HG03135 (cell line): ENCODE results near the gene DRD3.

Experiments used
- ATAC-seq: cut with Tn5 transposase; IDR thresholded peaks from one replicate; pipeline ENCODE4 v1.9.1; 2021; ENCODE audit warnings: mild to moderate bottlenecking, moderate library complexity; ENCODE audit not compliant: unreplicated experiment

The DRD3 gene

DNA sequence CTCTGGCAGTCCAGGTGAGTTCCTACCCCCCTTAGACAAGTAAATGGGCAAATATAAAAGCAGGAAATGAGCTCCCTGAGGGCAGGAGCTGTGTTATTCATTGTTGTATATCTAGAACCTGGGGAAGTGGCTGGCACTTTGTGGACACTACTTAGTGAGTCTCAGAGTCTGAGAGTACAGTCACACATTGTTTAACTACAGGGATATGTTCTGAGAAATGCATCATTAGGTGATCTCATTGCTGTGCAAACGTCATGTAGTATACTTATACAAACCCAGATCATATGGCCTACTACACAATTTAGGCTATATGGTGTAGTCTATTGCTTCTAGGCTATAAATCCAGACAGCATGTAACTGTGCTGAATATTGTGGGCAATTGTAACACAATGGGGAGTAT, 52.4 kb downstream of the DRD3 start:
- no peak for ATAC-seq

DNA sequence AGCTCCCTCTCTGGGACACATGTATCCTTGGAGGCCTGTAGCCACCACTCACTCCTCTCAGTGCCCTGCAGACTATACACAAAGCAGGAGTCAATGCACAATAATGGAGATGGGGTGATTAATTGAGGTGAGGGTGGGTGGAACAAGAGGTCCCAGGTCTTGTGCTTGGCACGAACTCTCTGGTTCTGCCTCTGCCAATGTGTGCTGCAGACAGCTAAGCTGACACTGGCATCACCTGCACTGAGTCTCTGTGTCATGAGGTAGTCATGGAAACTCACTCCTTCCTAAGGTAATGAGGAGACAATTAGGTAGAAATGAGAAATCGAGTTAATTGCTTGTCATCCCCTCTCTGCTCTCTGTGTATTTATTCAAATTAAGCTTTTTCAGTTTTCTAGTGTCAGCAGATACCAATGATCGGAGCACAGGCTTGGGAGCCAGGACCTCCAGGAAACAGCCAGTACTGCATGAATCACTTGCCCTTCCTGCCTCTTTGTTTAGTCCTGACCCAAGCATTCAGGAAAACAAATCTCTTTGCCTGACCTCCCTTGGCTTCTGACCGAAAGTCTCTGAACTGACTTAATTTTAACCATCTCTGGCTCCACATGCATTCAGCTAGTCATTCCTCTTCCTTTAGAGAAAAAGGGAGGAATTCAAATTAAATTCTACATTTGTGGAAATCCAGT, 56.7 kb downstream of the DRD3 start:
- ATAC-seq = no peak

DNA sequence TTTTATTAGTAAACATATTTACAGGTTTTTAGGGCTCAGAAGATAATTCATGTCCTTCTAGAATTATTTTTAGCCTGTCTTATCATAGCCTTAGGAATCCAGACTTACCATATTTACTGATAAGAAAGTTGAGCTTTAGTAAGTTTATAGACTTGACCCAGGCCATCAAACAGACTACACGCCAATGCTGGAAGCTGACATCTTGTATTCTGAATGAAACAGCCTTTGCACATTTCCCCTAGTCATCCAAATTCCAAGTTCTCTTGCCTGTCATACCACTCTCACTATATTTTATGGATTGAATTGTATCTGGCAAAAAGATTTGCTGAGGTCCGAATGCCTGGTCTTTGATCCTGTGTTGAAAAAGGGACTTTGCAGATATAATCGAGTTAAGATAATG, 58.6 kb downstream of the DRD3 start:
- no peak for ATAC-seq

DNA sequence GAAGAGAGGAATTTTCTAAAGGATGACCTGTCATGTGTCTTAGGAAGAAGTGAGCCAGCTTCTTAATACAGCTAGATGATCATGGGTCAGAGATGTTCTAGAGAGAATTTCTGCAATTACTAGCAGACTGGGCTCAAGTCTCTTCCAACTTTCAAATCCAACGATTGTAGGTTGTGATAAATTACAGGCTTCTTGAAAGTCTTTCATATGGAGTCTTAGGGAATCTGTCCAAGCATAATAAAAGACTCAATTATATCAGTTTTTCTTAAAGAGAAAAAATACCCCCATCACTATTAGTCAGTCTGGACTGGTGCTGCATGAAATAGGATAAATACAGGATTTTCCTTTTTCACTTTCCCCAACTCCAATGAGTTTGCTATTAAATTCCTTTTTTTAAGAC, 59.1 kb downstream of the DRD3 start:
- no peak for ATAC-seq

DNA sequence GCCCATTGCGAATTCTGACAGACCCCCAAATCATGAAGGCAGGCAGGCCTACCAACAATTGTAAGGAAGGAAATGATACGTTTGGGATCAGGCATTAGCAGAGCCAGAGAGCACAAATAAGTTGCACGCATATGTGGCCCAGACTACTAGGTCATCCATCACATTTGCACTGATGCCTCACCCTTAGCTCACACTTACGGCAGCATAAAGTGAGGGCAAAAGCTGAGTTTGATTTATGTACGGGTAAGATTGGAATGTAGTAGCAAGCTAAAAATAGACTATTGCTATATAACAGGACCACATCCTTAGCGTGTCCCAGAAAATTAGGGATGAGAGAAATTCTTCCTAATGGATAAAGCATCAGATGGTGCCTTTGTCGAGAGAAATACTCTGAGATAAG, 63.7 kb downstream of the DRD3 start:
- ATAC-seq = no peak

DNA sequence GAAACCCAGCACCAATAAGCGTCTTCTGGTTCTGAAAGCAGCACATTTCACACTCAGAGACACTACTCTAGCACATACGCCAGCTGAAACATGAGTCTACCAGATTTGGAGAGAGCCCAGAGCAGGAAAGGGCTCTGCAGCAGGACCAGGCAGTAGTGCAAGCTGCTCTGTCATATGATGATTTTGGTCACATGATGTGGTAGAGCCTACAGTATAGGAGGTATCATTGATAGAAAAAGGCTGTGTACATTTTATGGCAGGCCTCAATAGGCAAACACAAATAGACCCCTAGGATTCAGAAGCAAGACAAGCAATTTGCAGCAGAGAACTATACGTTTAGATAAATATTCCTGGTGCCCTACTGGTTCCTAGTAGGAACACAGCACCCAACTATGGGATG, 64.1 kb downstream of the DRD3 start:
- ATAC-seq = no peak

DNA sequence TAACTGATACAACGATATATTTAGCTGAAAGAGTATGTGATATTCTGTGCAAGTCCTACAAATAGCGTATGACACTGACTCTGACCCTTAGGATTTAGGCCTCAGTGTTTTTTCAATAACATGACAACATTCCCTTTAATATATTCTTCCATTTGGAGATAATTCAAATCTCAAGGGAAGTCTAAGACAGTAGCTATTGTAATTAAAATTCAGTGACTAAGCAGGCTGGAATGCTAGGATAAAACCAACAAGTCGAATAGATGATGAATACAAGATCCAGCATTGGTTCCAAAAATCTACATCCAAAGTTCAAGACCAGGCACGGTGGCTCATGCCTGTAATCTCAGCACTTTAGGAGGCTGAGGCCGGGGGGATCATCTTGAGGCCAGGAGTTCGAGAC, 66.2 kb downstream of the DRD3 start:
- no peak for ATAC-seq

DNA sequence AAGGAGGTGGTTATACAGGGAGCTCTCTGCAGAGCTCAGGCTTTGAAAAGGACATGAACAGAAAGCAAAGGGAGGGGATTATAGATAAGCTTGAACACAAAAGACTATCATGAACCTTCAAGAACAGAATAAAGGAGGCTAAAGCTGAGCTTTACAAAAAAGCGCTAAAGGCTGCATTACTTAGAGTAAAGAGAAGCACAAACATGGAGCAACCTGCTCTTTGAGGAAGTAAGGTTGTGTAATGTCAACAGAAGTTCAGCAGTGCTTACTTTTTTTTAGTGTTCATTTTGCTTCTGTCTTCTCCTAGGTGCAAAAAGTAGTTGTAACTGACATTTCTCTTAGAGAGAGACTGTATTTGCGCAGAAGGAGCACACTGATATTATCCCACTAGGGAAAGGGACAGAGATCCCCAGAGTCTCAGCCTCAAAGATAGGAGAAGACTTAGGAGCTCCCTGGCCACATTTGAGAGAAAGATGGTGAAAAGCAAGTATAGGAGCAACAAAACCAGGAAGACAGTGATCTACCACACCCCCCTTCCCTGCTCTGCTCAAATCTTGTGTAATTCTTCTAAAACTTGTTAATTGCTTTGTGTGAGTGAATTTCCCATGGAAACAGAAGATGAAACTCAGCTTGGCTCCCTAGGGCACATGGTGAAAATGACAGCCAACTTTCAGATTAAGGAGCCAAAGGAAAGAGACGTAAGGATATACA, 67.6 kb downstream of the DRD3 start:
- no peak for ATAC-seq

DNA sequence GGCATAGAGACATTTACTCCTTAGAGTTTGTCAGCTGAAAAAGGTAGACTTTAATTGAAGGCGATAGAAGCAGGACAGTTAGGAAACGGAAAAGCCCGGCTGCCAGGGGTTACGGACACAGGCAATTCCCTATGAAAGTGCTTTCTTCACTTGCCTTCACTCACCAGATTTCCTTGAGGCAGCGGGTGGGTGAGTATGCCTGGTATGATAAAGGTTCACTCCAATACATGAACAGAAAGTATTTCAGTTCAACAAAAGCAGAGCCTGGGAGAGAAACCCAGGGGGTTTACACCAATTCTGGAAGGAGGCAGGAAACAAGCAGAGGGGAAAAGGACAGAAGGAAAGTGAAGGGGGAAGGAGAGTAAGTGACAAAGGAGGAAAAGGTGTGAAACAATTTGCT, 68.4 kb downstream of the DRD3 start:
- ATAC-seq = no peak

DNA sequence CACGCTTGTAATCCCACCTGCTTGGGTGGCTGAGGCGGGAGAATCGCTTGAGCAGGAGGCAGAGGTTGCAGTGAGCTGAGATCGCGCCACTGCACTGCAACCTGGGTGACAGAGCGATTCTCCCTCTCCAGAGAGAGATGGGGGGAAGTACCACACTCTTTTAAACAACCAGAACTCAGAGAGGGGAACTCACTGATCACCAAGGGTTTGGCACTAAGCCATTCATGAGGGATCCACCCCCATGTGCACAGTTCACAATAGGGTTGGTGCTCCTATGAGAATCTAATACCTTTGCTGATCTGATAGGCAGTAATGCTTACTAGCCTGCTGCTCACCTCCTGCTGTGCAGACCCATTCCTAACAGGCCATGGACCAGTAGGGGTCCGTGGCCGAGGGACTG, 70.7 kb downstream of the DRD3 start:
- ATAC-seq = no peak

DNA sequence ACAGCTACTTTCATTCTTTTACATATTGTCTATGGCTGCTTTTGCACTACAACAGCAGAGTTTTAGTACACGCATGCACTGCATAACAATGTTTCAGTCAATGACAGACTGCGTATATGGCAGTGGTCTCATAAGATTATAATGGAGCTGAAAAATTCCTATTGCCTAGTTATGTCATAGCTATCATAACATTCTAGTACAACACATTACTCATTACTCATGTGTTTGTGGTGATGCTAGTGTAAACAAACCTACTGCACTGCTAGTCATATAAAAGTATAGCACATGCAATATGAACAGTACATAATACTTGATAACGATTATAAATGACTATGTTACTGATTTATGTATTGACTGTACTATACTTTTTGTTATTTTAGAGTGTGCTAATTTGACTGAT, 74.4 kb downstream of the DRD3 start:
- ATAC-seq = no peak

DNA sequence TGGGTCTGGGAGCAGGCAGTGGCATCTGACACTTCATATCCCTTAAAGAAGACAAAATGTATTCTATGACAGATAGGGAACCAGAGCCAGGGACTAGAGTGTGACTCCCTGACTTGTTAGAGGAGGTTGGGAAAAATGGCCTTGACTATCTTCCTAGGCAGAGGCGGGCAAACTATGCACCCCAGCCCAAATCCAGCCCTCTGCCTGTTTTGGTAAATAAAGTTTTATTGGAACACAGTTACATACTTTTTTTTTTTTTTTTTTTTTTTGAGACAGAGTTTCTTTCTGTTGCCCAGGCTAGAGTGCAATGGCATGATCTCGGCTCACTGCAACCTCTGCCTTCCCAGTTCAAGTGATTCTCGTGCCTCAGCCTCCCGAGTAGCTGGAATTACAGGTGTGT, 75.0 kb downstream of the DRD3 start:
- ATAC-seq = no peak

DNA sequence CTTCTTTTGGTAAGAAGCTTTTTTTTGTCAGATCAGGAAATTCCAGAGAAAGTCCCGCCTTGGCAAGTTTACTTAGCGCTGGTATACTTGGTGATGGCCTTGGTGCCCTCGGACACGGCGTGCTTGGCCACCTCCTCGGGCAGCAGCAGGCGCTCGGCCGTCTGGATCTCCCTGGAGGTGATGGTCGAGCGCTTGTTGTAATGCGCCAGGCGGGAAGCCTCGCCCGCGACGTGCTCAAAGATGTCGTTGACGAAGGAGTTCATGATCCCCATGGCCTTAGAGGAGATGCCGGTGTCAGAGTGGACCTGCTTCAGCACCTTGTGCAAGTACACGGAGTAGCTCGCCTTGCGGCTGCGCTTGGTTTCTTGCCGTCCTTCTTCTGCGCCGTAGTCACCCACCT, 75.7 kb downstream of the DRD3 start:
- no peak for ATAC-seq

DNA sequence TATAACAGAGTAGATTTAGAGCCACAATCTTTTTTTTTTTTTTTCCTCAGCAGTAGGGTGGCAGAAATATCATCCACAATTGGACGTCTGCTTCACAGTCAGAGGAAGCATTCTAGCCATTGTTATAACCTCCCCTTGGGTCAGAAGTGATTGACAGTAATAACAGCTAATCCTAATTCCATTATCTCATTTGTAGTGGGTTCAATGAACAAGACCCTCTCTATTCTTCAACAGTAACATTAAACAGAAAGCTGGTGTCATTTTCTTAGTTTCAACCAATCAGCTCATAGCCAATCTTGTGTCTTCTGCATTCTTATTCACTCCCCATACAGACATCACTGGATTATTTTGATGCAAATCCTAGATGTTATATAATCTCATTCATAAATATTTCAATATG, 77.8 kb downstream of the DRD3 start:
- ATAC-seq = no peak

DNA sequence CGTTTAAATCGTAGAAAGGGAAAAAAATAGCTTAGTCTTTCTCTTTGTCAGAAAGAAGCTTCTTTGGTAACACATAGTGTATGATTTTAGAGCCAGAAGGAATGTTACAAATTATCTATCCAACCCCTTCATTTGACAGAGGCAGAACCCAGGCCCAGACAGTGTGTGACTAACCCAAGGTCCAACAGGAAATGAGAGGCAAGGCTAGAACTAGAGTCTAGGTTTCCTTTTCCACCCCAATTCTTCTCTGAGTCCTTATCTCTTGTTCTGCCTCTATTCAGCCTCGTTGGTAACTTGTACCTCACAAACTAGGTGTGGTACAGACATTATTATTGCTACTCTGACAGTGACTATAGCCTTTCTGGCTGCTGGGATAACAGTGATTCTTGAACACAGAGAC, 83.1 kb downstream of the DRD3 start:
- no peak for ATAC-seq

DNA sequence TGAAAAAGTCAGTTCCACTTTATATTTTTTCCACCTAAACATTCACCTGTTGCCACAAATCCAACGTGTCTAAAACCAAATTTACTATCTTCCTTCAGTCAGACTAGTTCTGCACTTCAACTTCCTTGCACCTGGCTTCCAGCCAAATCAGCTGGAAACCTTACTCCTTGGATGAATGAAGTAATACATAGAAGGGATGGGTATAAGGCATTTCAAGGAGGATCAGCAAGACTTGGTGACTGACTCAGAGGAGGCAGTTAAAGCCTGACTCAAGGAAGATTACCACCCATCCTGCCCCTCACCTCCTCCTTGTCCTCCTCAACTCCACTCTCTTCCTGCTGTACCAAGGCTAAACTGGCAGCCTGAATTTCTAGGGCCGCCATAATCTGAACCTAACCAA, 85.3 kb downstream of the DRD3 start:
- ATAC-seq = no peak

DNA sequence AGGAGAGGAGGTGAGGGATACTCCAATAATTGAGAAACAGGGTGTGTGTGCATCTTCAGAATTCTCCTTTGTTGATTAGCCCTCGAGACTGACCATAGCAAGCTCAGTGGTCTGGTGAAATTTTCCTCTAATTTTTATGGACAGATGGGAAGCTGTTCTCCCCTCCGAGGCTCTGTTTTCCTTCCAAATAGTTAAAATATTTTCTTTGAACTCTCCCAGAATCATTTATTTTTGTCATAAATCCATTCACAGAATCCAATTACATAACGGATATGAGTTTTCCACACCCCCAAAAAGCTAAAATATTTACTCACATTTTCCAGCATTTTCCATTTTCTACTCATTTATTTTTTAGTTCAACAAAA, 85.9 kb downstream of the DRD3 start:
- no peak for ATAC-seq

DNA sequence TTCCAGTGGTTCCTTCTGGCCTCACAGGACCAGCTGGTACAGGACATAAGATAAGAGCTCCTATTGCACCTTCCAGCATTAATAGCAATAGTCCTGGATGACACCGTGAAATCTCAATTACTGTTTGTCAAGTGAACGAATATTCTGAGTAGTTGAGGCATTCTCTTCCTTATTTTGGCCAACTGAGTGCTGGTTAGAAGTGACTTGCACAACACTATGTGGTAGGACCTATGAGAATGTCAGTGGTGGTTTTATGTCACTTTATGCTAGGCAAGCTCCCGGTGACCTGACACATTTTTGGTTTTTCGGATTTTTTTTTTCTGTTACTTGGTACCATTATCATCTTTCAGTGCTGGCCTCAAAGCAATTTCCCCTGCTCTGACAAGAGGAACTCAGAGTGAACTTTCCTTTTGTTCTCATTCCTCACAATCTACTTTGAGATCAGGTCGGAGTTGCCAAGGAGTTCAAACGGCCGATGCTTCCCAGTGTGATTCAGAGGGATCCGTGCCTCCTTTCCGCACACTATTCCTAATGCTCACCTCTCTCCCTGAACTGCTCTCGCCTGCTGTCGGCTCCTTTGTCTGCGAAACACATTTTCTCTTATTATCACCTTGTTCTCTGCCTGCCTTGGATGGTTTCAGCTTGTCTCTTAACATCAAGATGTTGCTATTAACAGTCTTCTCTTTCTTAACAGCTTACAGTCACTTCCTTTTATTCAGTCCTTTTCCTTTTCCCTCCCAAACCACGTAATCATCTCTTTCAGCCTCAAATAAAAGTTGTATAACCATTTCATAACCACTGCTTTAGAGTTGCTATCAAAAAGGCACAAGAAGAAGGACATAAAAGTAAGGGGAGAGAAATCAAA, 86.5 kb downstream of the DRD3 start:
- ATAC-seq = no peak

DNA sequence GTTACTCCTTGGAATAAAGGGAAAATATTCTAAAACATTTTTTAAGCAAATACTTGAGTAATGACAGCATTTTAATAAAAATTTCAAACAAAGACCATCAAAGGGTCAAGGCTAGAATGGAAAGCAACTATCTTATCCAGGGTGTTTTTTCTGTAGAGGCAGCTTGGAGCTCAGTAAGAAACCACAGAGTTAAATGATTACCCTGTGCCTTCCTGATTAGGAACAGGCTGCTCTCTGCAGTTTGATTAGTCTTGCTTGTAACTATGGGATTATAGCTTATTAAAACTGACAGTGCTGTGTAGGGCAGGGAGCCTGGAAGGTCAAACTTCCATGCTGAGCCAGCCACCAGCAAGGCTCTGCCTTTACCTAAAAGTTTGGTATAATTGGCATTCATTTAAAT, 89.2 kb downstream of the DRD3 start:
- ATAC-seq = no peak

DNA sequence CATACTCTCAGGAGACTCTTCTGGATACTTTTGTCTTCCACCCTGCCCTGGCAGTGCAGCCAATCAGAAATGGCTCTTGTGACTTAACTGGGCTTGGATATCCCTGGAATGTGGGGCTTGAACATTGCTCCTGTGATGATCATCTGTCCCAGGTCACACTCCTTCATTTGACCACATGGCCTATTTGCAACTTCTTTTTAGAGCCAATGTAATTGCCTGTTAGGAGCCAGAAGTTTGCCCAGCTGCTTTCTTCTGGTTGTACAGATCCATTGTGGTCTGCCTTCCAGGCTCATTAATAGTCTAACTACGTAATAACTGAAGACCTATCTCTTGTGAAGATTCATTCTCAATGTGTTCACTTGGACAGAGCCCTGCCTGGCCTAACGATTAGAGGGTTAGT, 92.5 kb downstream of the DRD3 start:
- no peak for ATAC-seq

DNA sequence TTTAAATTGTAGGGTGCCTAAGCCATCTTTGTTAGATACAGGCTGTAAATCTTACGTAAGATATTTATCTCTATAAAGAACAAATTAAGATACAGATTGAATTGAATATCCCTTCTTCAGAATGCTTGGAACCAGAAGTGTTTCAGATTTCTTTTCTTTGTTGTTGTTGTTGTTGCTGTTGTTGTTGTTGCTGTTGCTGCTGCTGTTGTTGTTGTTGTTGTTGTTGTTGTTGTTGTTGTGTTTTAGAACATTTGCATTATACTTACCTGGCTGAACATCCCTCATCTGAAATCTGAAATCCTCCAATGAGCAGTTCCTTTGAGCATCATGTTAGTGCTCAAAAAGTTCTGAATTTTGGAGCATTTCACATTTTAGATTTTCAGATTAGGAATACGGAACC, 95.7 kb downstream of the DRD3 start:
- ATAC-seq = no peak

DNA sequence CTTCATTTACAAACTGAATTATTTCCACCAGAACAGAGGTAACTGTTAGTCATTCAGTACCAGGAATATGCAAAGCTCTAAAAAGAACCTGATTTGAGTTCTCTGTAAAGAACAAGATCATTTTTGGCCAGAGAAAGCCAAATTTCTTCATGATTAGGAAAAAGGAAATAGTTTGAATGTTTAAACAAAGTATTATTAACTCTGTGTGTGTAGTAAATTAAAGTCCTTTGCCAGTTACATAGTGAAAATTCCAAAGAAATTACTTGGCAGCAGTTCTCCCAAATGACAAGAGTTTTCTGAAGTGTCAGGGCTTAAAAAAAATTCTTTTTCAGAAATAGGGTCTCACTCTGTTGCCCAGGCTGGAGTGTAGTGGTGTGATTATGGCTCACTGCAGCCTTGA, 97.8 kb downstream of the DRD3 start:
- ATAC-seq = no peak
